SK-N-SH (cell line): ENCODE results near the gene ZMYND19. TPM values are rescaled to one million over a fixed set of nuclear protein-coding genes. Genes with fewer than 3 reads are reported as not detected.
"Not testable (repeated sequence)": the region's sequence is repeated elsewhere in the genome, so short reads cannot be mapped to it uniquely, and the experiment has no call there.

ENCODE experiments used
- CTCF ChIA-PET: fragments of 300-600, 350-600 bp; formaldehyde crosslinking; extraction: SDS; loops from one replicate; lab custom pipeline; 2021; lab: Yijun Ruan, JAX
- POLR2A ChIA-PET: fragments of 350-600 bp; sonication (Branson Sonifier 250); formaldehyde crosslinking; extraction: SDS; loops from one replicate; lab custom pipeline; 2020; ENCODE audit warnings: antibody characterized with exemption, inconsistent platforms; lab: Yijun Ruan, JAX
- DNase-seq: peaks from one replicate; pipeline ENCODE4 v3.0.0; 2012
- H2AFZ ChIP-seq: fragments of 200-600 bp; sonication (generic); 2 replicates; pipeline ENCODE4 v1.8.1; 2016; ENCODE audit warnings: antibody characterized with exemption, mild to moderate bottlenecking, low read depth
- H3F3A ChIP-seq: fragments of 200-600 bp; sonication (generic); replicated peaks from 2 replicates; pipeline ENCODE3; 2016; ENCODE audit warnings: antibody characterized with exemption, mild to moderate bottlenecking; ENCODE audit not compliant: insufficient read depth
- H3K27ac ChIP-seq, 2 experiments: fragments of 200-500 bp in 1 of 2; fragments of 200-600 bp in 1 of 2; sonication (Bioruptor generic) in 1 of 2; sonication (generic), shearing (Covaris generic) in 1 of 2; 2 replicates each; pipeline versions ENCODE4 v1.5.1 to v1.6.1; 2014 to 2016; ENCODE audit warnings: low read depth in 2 of 2, inconsistent platforms in 1 of 2, low read length in 1 of 2, mild to moderate bottlenecking in 1 of 2, mixed read lengths in 1 of 2
- H3K27me3 ChIP-seq: fragments of 200-600 bp; sonication (generic), shearing (Covaris generic); 2 replicates; pipeline ENCODE4 v1.6.1; 2016; ENCODE audit warnings: mixed run types; ENCODE audit not compliant: insufficient read depth
- H3K36me3 ChIP-seq, 2 experiments: fragments of 200-500 bp in 1 of 2; fragments of 200-600 bp in 1 of 2; sonication (Bioruptor generic) in 1 of 2; sonication (generic) in 1 of 2; replicated peaks in 1 of 2; 2 replicates each; pipeline versions ENCODE3 to v1.5.1; 2014 to 2016; ENCODE audit warnings: low read length in 1 of 2, mild to moderate bottlenecking in 1 of 2; ENCODE audit not compliant: insufficient read depth in 2 of 2, control insufficient read depth in 1 of 2
- H3K4me1 ChIP-seq, 2 experiments: fragments of 200-500 bp in 1 of 2; fragments of 200-600 bp in 1 of 2; sonication (Bioruptor generic) in 1 of 2; sonication (generic), shearing (Covaris generic) in 1 of 2; 2 replicates each; pipeline versions ENCODE4 v1.5.1 to v1.6.1; 2014 to 2016; ENCODE audit warnings: low read depth in 1 of 2, low read length in 1 of 2, mixed run types in 1 of 2; ENCODE audit not compliant: insufficient read depth in 2 of 2, control insufficient read depth in 1 of 2
- H3K4me2 ChIP-seq: fragments of 200-600 bp; sonication (generic), shearing (Covaris generic); 2 replicates; pipeline ENCODE4 v1.6.1; 2017; ENCODE audit warnings: mixed run types
- H3K4me3 ChIP-seq, 2 experiments: fragments of 200-500 bp in 1 of 2; fragments of 200-600 bp in 1 of 2; sonication (Bioruptor generic) in 1 of 2; sonication (generic), shearing (Covaris generic) in 1 of 2; 2 replicates each; pipeline versions ENCODE4 v1.5.1 to v1.8.1; 2014 to 2016; ENCODE audit warnings: low read depth in 2 of 2, inconsistent platforms in 1 of 2, low read length in 1 of 2, mild to moderate bottlenecking in 1 of 2, mixed read lengths in 1 of 2, moderate library complexity in 1 of 2
- H3K79me2 ChIP-seq: fragments of 200-600 bp; sonication (generic); 2 replicates; pipeline ENCODE4 v1.8.1; 2017; ENCODE audit warnings: mild to moderate bottlenecking; ENCODE audit not compliant: insufficient read depth
- H3K9ac ChIP-seq: fragments of 200-600 bp; sonication (generic); 2 replicates; pipeline ENCODE4 v1.6.1; 2017; ENCODE audit warnings: mixed run types
- H3K9me2 ChIP-seq: fragments of 200-600 bp; sonication (generic); 2 replicates; pipeline ENCODE4 v1.6.1; 2017; ENCODE audit warnings: mixed run types
- H3K9me3 ChIP-seq: fragments of 200-600 bp; sonication (generic); 2 replicates; pipeline ENCODE4 v1.6.1; 2017; ENCODE audit warnings: mixed run types, mild to moderate bottlenecking, moderate library complexity
- H4K20me1 ChIP-seq: fragments of 200-600 bp; sonication (generic); 2 replicates; pipeline ENCODE4 v1.6.1; 2017; ENCODE audit warnings: mild to moderate bottlenecking, mixed run types; ENCODE audit not compliant: insufficient read depth
- EP300 ChIP-seq, 2 experiments: IDR thresholded peaks; 2 replicates each; pipeline versions ENCODE4 v1.4.0 to v1.6.1; 2012; ENCODE audit warnings: borderline replicate concordance in 1 of 2, low read depth in 1 of 2, low read length in 1 of 2
- EZH2phosphoT487 ChIP-seq: fragments of 200-600 bp; sonication (generic); IDR thresholded peaks from 2 replicates; pipeline ENCODE4 v1.6.1; 2017; ENCODE audit warnings: low read depth, mixed run types, mild to moderate bottlenecking, antibody characterized with exemption, moderate library complexity, borderline replicate concordance
- FOXM1 ChIP-seq: IDR thresholded peaks from 2 replicates; pipeline ENCODE4 v1.4.0; 2012; ENCODE audit warnings: low read depth, mild to moderate bottlenecking
- JUND ChIP-seq: IDR thresholded peaks from 2 replicates; pipeline ENCODE4 v1.4.0; 2012
- MXI1 ChIP-seq: IDR thresholded peaks from 2 replicates; pipeline ENCODE4 v1.6.1; 2012; ENCODE audit warnings: mild to moderate bottlenecking, low read depth, low read length, improper control_type of control experiment
- NRF1 ChIP-seq: IDR thresholded peaks from 2 replicates; pipeline ENCODE4 v1.6.1; 2012; ENCODE audit warnings: low read depth, mild to moderate bottlenecking, low read length
- RAD21 ChIP-seq: IDR thresholded peaks from 2 replicates; pipeline ENCODE4 v1.6.1; 2012; ENCODE audit warnings: mild to moderate bottlenecking, low read length
- RXRA ChIP-seq: IDR thresholded peaks from 2 replicates; pipeline ENCODE4 v1.4.0; 2012; ENCODE audit warnings: low read depth, mild to moderate bottlenecking, borderline replicate concordance
- SIN3A ChIP-seq: IDR thresholded peaks from 2 replicates; pipeline ENCODE4 v1.6.1; 2012; ENCODE audit warnings: low read depth, mild to moderate bottlenecking, low read length, moderate library complexity, borderline replicate concordance
- TAF1 ChIP-seq: IDR thresholded peaks from 2 replicates; pipeline ENCODE4 v1.6.1; 2012; ENCODE audit warnings: low read depth, mild to moderate bottlenecking, low read length, moderate library complexity, borderline replicate concordance
- whole genome bisulfite sequencing: methylation state at CpG from one replicate; pipeline ENCODE4 v1.1.6; 2017; ENCODE audit warnings: low lambda C conversion rate; 5-methylcytosine and 5-hydroxymethylcytosine counted together
- polyA plus RNA-seq, 3 experiments: library from polyadenylated mRNA; depleted of rRNA; stranded (reverse); fragments of >200 nt; gene quantifications; 2 replicates each; pipeline ENCODE4 v1.2.3, GENCODE V29; 2012
- TF ChIP-seq, protein P1 (sequence below): fragments of 200-600 bp; sonication (generic); IDR thresholded peaks from 2 replicates; pipeline ENCODE4 v1.6.1; 2017; ENCODE audit warnings: antibody characterized with exemption, mild to moderate bottlenecking, moderate library complexity
- TF ChIP-seq, protein P2 (sequence below): IDR thresholded peaks from 2 replicates; pipeline ENCODE4; 2012

ZMYND19 gene
- polyA plus RNA-seq, 1 of the 3 experiments (the other 2 are of a cell fraction) = 43.1 TPM

DNA sequence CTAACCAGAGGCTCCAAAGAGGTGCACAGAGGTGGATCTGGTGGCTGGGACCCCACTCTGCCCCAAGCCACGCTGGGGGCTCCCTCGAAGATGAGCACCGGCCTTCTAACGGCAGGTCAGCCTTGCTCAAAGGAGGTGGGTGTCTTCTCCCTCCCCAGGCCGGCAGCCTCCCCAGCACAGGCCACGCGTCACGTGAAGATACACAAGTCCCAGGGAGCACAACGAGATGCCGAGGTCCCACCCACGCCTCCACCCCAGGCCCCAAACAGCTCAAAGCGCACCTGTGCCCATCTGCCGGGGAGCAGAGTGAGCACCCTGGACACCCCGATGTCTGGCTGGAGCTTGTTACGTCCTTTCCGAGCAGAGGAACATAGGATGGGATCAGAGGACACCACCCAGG is 52.3 kb downstream of the ZMYND19 start (continued):
- TF ChIP-seq, protein P1, sequence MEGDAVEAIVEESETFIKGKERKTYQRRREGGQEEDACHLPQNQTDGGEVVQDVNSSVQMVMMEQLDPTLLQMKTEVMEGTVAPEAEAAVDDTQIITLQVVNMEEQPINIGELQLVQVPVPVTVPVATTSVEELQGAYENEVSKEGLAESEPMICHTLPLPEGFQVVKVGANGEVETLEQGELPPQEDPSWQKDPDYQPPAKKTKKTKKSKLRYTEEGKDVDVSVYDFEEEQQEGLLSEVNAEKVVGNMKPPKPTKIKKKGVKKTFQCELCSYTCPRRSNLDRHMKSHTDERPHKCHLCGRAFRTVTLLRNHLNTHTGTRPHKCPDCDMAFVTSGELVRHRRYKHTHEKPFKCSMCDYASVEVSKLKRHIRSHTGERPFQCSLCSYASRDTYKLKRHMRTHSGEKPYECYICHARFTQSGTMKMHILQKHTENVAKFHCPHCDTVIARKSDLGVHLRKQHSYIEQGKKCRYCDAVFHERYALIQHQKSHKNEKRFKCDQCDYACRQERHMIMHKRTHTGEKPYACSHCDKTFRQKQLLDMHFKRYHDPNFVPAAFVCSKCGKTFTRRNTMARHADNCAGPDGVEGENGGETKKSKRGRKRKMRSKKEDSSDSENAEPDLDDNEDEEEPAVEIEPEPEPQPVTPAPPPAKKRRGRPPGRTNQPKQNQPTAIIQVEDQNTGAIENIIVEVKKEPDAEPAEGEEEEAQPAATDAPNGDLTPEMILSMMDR = no peak
- TF ChIP-seq FOXM1 (no peak), NRF1 (no peak), TAF1 (no peak)

DNA sequence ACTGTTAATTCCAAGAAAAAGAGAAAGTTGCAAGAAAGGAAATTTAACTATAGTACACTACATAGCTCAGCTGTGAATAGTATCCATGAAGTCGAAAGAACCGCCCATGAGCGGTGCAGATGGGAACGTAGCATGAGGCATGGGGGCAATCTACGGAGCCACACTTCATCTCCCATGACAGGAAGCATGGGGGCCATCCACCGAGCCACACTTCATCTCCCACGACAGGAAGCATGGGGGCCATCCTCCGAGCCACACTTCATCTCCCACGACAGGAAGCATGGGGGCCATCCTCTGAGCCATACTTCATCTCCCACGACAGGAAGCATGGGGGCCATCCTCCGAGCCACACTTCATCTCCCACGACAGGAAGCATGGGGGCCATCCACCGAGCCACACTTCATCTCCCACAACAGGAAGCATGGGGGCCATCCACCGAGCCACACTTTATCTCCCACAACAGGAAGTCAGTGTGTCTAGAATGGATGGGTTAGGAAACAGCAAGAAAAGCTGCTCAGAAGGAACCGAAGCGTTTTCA is 53.6 kb downstream of the ZMYND19 start:
- H3K9me3 ChIP-seq, H4K20me1 ChIP-seq, H3K27me3 ChIP-seq, H3K27ac ChIP-seq, H3K9ac ChIP-seq, H2AFZ ChIP-seq, H3K4me1 ChIP-seq, POLR2A ChIA-PET, DNase-seq, H3K9me2 ChIP-seq, H3K36me3 ChIP-seq, H3K79me2 ChIP-seq, H3F3A ChIP-seq, H3K4me2 ChIP-seq, H3K4me3 ChIP-seq: not testable (repeated sequence)
- CTCF ChIA-PET = interaction anchor here (0.7 kb wide), 1 partner anchor 43 kb away, joined by 4 read pairs; no protein-coding TSS in a partner anchor
- 86% methylated on average over 14 of the region's 16 CpGs for WGBS

DNA sequence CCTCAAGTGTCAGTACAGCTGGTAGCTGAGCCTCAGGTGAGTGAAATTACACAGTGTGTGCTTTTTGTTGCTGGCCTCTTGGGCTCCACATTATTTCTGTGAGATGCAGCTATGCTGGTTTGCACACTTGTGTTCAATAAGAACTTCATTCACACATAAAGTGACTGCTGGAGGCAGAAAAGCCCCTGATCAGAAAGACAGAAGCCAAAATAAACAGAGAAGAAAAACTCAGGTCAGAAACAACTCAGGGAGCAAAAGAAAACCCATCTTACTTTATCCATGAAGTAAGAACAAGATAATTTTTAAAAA is 55.2 kb downstream of the ZMYND19 start:
- no peaks in the 10 kb centered on the region for H3K27me3 ChIP-seq
- ChIA-PET CTCF (interaction anchor here (0.5 to 2.3 kb wide), 16 partner anchors 11 to 1046 kb away, joined by 3 to 13 read pairs (median 4); partner anchors contain the start of genes EXD3, MRPL41 and NOXA1), POLR2A (interaction anchor here (0.6 kb wide), 1 partner anchor 16 kb away, joined by 3 read pairs; the partner anchor contains the start of gene PNPLA7)
- no peak overlapping the region for H3K27ac ChIP-seq
- H3K4me2 ChIP-seq = peak overlapping the region; percentile 0; the same call in 1 of the 2 replicates
- H4K20me1 ChIP-seq = no peaks in the 10 kb centered on the region
- H3K79me2 ChIP-seq = no peaks in the 10 kb centered on the region
- no peak overlapping the region for H3K9ac ChIP-seq
- peaks cover 0 to 7% of the 10 kb centered on the region in 2 experiments; a peak in 1 of 4 replicates for H3K4me1 ChIP-seq
- no peak overlapping the region for H3K4me3 ChIP-seq
- no peaks in the 10 kb centered on the region for H3K9me2 ChIP-seq
- no peaks in the 10 kb centered on the region for H3K9me3 ChIP-seq
- peak overlapping the region; percentile 94 for H2AFZ ChIP-seq
- no peak for DNase-seq
- H3F3A ChIP-seq = no peaks in the 10 kb centered on the region
- no peaks in the 10 kb centered on the region for H3K36me3 ChIP-seq
- TF ChIP-seq RAD21 (no peak), NRF1 (no peak), JUND (no peak), RXRA (no peak), MXI1 (no peak), EZH2phosphoT487 (no peak), EP300 (IDR thresholded peaks at IDR 0.05; ENCODE audit: borderline replicate concordance in 1 of 2, low read depth in 1 of 2, low read length in 1 of 2) (no peak), SIN3A (no peak)
- TF ChIP-seq, protein P2, sequence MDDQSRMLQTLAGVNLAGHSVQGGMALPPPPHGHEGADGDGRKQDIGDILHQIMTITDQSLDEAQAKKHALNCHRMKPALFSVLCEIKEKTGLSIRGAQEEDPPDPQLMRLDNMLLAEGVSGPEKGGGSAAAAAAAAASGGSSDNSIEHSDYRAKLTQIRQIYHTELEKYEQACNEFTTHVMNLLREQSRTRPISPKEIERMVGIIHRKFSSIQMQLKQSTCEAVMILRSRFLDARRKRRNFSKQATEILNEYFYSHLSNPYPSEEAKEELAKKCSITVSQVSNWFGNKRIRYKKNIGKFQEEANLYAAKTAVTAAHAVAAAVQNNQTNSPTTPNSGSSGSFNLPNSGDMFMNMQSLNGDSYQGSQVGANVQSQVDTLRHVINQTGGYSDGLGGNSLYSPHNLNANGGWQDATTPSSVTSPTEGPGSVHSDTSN = no peak
- TF ChIP-seq, all 33 proteins: peak for 0
